GM08714 (cell line): ENCODE measurements around the gene DNLZ.
"Not testable (repeated sequence)": the region's sequence is repeated elsewhere in the genome, so short reads cannot be mapped to it uniquely, and the experiment has no call there.

Source experiments
- H3K4me3 ChIP-seq: fragments of 200-500 bp; sonication (Bioruptor generic); 2 replicates; pipeline ENCODE4 v1.5.1; 2014; ENCODE audit warnings: mild to moderate bottlenecking, low read length, inconsistent platforms
- ZNF274 ChIP-seq: IDR thresholded peaks from 2 replicates; pipeline ENCODE4 v1.6.1; 2012; ENCODE audit warnings: mild to moderate bottlenecking, low read depth, low read length

The DNLZ gene

DNA sequence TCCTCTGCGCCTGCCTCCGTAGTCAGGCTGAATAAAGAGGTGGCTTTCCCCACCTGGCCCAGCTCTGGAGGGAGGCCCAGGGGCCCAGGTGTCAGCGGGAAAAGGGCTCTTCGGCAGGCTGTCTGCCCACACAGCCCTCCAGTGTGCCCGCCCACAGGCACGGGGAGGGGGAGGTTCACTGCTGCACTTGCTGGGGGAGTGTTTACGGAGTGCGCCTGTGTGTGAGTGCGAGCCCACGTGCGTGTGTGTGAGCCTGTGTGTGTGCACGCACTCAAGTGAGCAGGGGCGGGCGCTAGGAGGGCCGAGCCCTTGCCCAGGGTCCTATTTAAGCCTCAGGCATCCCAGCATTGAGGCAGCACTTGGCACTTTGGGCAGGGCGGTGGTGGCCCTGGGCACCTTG, 10.9 kb downstream of the DNLZ start:
- no peak overlapping the region for H3K4me3 ChIP-seq
- no peak for TF ChIP-seq ZNF274

- not testable (repeated sequence) for H3K4me3 ChIP-seq
These were observed 11.7 kb downstream of the DNLZ start for GRCh38 chr9:136351868-136352267.

- H3K4me3 ChIP-seq = no peak overlapping the region
- no peak for TF ChIP-seq ZNF274
These were observed 12.2 kb downstream of the DNLZ start for GRCh38 chr9:136351252-136351800.

- no peak for TF ChIP-seq ZNF274
- no peak overlapping the region for H3K4me3 ChIP-seq
These were observed 14.0 kb downstream of the DNLZ start for GRCh38 chr9:136349546-136349945.

DNA sequence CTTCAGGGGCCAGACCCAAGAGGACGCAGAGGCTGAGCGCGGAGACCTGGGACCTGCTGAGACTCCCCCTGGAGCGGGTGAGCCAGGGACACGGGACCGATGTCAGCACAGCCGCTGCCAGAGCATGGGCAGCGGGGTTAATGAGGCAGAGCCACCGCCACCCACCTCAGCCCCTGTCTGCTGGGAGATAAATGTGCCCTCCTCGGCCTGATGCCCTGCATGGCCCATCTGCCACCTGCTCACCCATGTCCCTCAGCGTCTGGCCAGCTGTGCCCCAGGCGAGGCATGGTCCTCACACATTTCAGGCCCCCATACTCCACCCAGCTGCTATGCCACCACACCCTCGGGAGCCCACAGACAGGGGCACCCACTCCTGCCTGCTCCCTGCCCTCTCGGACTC, 14.9 kb downstream of the DNLZ start:
- TF ChIP-seq ZNF274 = no peak
- no peak overlapping the region for H3K4me3 ChIP-seq

DNA sequence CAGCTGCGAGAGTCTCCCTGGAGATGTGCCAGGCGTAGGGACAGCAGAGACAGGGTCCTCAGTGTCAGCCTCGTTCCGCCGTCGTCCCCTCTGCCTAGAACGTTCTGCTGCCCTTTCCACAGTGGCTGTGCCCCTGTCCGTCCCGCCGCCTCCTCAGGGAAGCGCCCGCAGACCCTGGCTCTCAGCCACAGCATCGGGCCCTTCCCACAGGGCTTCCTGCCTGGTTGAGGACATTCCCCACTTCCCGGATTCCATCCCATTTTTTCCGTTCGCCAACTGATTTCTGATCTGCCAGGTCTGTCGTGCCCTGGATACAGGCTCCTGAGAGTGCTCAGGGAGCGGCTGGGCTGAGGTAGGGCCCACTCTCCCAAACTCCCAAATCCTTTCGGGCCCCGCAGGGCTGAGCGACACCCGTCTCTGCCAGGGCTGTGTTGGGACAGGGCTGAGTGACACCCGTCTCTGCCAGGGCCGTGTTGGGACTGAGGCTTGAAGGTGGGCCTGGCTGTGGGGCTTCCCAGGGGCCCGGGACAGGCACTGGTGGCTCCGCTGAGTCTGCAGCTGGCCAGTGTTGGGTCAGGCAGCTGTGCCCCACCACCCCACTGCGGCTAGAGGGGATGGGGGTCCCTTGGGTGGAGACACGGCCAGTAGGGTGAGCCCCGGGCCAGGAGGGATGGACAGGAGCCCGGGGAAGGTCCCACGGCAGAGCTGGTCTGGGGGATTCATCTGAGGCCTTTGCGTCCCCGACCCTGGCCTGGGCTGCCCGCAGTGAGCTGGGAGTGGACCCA, 15.9 kb downstream of the DNLZ start:
- no peak for TF ChIP-seq ZNF274
- no peak overlapping the region for H3K4me3 ChIP-seq

DNA sequence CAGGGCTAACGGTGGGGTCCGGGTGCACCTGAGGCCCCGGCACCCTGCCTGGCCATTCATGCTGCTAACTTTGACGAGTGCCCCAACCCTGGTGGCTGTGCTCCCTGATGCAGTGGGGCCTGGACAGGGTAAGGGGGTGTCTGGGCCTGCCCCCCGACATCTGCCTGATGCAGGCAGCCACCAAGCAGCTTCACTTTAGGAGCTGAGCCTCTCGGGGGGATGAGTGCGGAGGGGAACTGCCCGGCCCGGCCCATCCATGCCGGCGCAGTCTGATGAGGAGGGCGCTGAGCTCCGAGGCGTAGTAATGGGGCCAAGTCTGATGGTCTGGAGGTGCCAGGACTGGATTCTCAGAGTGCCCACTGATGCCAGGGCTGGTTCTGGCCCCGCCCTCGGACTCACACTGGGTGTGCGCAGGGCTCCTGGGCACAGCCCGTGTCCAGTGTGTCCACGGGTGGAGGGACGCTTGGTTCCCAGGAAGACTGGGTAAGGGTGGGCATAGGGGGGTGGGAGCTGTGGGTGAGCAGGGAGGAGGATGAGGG, 16.5 kb downstream of the DNLZ start:
- no peak for TF ChIP-seq ZNF274
- H3K4me3 ChIP-seq = no peak overlapping the region

DNA sequence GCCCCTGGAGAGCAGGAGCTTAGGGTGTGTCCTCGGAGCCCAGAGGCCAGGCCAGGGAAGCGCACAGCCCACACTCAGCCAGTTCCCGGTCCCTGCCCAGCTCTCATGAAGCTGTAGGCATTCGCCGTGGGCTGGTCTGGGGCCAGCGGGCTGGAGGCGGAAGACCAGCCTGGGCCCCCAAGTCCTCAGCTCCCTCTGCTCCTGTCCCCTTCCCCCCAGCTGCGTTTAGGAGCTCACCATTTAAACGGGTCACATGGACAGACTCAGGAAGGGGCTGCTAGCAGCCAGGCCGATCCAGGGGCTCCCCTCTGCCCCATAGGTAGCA, 17.4 kb downstream of the DNLZ start:
- no peak for TF ChIP-seq ZNF274
- H3K4me3 ChIP-seq = no peak overlapping the region

GRCh38 chr9:136345281-136346156, 18.0 kb downstream of the DNLZ start:
- no peak for TF ChIP-seq ZNF274
- no peak overlapping the region for H3K4me3 ChIP-seq

DNA sequence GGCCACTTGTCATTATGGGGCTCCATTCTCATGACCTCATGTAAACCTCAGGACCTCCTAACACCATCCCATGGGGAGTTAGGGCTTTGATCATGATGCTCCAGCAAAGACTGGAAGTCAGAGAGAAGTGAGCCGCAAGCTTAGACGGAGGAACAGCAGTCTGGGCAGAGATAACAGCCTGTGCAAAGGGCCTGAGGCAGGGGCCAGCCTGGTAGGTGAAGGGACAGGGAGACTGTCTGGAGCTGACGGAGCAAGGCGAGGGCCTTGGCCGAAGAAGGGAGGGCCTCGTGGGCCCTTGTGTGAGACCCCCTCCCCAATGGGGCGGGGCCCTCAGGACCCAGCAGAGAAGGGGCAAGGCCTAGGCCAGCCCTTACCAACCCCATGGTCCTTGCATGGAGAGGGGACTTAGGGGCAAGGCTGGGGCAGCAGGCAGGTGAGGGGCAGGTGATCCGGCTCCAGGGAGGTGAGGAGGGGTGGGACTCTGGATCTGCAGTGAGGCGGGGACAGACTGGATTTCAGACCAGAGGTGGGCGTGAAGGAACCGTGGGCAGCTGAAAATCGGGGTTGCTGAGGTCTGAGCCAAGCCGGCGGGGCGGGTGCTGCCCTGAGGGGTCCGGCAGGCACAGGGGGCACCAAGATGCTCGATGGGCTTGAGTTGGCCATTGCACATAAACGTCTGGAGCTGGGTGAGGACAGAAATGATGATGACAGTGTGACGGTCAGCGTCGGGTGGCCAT, 18.8 kb downstream of the DNLZ start:
- H3K4me3 ChIP-seq = no peak overlapping the region

GRCh38 chr9:136343884-136344269, 19.7 kb downstream of the DNLZ start:
- no peak overlapping the region for H3K4me3 ChIP-seq
- TF ChIP-seq ZNF274 = no peak

More for the DNA sequence above, 18.8 kb downstream of the DNLZ start:
- TF ChIP-seq ZNF274 = no peak

GRCh38 chr9:136343121-136343883, 20.2 kb downstream of the DNLZ start:
- H3K4me3 ChIP-seq = no peak overlapping the region
- no peak for TF ChIP-seq ZNF274
